ENCODE results near the gene ZNF324B.
"Not testable (repeated sequence)": the region's sequence is repeated elsewhere in the genome, so short reads cannot be mapped to it uniquely, and the experiment has no call there.

The ZNF324B gene

GRCh38 chr19:58451358-58452101, at the start of gene ZNF324B:
Gene ZNF324B, plus strand, starts transcription at chr19:58451622. Its CDS starts 2,080 bp downstream, at chr19:58453702.
- DNase-seq: peak; percentile 97

- no peak for DNase-seq
Measured at GRCh38 chr19:58401840-58402421, 49.5 kb upstream of the ZNF324B start.

- not testable (repeated sequence) for DNase-seq
Measured at GRCh38 chr19:58403920-58404478, 47.4 kb upstream of the ZNF324B start.

GRCh38 chr19:58406818-58407657, 44.4 kb upstream of the ZNF324B start:
- no peak for DNase-seq

- DNase-seq: peak; percentile 34
Measured at GRCh38 chr19:58407658-58408151, 43.7 kb upstream of the ZNF324B start.

DNA sequence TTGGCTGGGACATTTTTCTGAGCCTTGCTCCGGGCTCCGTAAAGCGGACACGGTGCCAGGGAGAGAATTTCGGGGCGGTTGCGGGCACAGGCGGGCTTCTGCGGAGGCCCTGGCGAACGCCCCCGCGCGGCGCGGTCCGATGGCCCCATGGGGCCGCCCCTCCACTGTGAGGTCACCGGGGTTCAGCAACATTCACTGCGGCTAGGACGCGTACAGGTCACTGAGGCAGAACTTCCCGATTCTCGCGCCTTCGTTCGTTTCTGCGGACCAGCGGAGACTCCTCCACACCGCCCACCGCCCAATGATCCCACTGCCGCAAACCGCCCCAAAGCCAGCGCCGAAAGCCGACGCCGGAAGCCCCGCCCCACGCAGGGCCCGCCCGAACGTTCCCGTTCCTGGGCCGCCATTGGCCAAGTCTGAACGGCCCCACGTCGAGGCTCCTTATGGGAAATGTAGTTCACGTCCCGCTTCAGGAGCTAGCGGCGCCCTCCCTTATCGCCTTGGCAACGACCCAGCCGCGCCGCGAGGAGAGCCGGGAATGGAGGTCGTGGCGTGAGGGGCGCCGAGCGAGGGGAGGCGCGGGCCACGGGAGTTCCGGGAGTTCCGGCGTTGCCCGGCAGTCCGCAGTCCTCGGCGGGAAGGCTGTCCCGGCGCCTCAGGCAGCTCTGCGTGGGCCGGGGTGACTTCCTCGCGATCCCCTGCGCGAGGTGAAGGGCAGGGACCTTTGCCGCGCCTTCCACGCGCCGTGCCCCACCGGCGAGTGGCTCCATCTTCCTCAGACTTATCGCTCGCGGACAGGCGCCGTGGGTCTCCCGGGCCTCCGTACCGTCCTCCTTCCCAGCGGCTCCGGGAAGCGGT, 43.0 kb upstream of the ZNF324B start, which contains the start of gene ZNF584:
Gene ZNF584 (plus strand): TSS at position 498 of the 858 bp plus-strand sequence. CDS start 499 bp downstream, outside the sequence.
- peak; percentile 96 for DNase-seq

GRCh38 chr19:58409010-58409790, 42.2 kb upstream of the ZNF324B start:
- DNase-seq: peak; percentile 57

GRCh38 chr19:58416604-58417003, 34.8 kb upstream of the ZNF324B start:
- DNase-seq: no peak

- DNase-seq: no peak
Measured at GRCh38 chr19:58417071-58417470, 34.4 kb upstream of the ZNF324B start.

DNA sequence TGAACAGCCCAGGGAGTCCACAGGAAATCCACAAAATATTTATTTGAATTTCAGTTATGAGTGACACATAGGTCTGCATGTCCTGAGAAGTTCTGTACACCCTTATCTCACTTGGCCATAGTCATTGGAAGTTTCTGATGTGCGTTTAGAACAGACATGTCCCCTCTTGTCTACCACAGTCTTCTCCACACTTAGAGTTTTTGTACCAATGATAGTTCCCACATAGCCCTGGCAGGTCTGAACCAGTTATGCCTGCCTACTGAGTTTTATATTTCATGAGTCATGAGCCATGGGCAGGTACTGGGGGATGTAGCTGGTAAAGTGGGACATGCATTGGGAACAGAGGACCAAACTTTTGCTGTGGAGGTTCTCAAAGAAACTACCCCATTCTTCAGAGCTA, 22.8 kb upstream of the ZNF324B start:
- DNase-seq: no peak

DNA sequence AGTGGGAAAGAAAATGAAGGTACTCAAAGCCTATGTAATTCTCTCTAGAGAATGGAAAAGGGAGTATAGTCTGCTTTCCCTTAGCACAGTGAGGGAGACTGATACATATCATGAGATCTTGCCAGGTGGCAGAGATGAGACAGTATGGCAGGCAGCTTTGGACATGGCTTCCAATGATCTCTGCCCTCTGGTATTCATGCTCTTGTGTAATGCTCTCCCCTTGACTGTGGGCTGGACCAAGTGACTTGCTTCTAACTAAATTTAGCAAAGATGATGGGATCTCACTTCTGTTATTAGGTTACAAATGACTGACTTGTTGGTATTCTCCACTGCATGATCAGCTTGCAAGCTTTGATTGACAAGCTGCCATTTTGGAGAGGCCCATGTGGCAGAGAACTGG, 21.7 kb upstream of the ZNF324B start:
- DNase-seq: no peak

GRCh38 chr19:58434217-58434616, 17.2 kb upstream of the ZNF324B start:
- DNase-seq: no peak

DNA sequence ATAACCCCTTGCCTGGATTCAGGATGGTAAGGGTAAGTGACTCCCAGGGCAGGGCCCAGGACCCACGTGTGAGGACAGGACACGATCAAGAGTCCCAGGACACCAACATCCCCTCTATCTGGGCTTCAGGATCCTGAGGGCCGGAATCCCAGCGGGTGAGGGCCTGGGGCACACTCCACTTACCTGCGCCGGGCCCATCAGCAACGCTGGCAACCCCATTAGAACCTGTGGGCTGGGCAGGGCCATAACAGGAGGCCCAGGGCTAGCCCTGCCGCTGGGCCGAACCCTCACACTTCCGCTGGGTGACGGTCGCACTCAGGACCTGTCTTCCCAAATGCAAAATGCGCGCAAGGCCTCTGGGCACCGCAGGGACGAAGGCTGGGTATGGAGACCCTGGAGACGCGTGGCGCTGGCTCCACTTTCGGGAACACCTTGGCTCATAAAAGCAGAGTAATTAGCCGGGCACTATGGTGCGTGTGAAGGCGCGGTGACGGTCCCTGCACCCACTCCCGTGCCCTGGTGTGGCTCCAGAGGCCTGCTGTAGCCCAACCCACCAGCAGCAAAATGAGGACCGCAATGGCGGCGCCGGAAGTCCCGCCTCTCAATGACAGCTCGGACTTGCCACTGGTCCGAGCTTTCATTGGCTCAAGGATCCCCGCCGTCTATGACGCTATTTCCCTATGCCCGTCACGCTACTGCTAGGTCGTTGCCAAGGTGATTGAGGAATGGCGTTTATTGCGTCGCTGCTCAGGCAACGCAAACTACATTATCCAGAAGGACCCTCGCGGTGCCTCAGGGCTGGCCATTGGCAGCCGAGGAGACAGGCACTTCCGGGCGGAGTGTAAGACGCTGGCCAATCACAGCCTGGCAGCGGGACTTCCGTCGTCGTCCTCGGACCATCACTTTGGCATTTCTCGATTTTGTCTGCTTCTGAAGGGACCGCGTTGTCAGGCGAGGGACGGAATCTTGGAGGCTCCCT, 11.6 kb upstream of the ZNF324B start, which contains the start of gene ZNF132:
Gene ZNF132 (minus strand): TSS at position 578 of the 979 bp plus-strand sequence. CDS start 332 bp downstream, at position 246.
- DNase-seq: peak; percentile 95

GRCh38 chr19:58440556-58440955, 10.9 kb upstream of the ZNF324B start:
- no peak for DNase-seq

DNA sequence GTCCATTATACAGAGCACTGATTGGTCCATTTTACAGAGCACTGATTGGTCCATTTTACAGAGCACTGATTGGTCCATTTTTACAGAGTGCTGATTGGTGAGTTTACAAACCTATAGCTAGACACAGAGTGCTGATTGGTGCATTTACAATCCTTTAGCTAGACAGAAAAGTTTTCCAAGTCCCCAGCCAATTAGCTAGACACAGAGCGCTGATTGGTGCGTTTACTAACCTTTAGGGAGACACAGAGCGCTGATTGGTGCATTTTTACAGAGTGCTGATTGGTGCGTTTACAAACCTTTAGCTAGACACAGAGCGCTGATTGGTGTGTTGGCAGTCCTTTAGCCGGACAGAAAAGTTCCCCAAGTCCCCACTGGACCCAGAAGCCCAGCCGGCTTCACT, 8.4 kb upstream of the ZNF324B start:
- not testable (repeated sequence) for DNase-seq

DNA sequence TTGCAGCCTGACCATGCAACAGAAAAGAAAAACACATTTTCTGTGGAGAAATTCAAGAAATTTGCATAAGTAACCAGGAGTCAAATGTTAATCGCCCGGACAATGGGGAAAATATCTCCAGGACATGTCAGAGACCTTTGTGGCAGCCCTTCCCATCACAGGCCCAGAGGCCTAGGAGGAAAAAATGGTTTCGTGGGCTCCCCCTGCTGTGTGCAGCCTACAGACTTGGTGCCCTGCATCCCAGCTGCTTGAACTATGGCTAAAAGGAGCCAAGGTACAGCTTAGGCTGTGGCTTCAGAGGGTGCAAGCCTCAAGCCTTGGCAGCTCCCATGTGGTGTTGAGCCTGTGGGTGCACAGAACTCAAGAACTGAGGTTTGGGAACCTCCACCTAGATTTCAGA, 2.6 kb upstream of the ZNF324B start:
- DNase-seq: not testable (repeated sequence)

DNA sequence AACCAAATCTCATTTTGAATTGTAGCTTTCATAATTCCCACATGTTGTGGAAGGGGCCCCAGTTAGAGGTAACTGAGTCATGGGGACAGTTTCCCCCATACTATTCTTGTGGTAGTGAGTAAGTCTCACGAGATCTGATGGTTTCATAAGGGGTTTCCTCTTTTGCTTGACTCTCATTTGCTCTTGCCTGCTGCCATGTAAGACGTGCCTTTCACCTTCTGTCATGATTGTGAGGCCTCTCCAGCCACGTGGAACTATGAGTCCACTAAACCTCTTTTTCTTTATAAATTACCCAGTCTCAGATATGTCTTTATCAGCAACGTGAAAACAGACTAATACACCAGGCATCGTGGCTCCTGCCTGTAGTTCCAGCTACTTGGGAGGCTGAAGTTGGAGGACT, 1.4 kb upstream of the ZNF324B start:
- DNase-seq: not testable (repeated sequence)

GRCh38 chr19:58450856-58451357, 515 bp upstream of the ZNF324B start:
- no peak for DNase-seq

- DNase-seq: no peak
Measured at GRCh38 chr19:58453743-58454142, 2.3 kb downstream of the ZNF324B start.
